H9 (cell line): Measurements from ENCODE around the gene CDC42SE1. TPM values are rescaled to one million over a fixed set of nuclear protein-coding genes. Genes with fewer than 3 reads are reported as not detected.
A peak's percentile ranks its signal among the peaks of the same experiment; 100 is the strongest.

ENCODE experiments used
- DNase-seq: peaks from one replicate; pipeline ENCODE4 v3.0.0-alpha.2; 2017
- H2AFZ ChIP-seq: one replicate; pipeline ENCODE4 v1.6.1; 2013; ENCODE audit warnings: mild to moderate bottlenecking, low read length, control low read depth, moderate library complexity
- H2AK5ac ChIP-seq: 2 replicates; pipeline ENCODE4 v1.6.1; 2013; ENCODE audit warnings: low read length, control low read depth, mixed read lengths; ENCODE audit not compliant: insufficient read length
- H2BK120ac ChIP-seq: one replicate; pipeline ENCODE4 v1.6.1; 2013; ENCODE audit warnings: low read depth, mild to moderate bottlenecking, low read length, control low read depth, inconsistent platforms; ENCODE audit not compliant: poor library complexity, severe bottlenecking
- H2BK12ac ChIP-seq: 2 replicates; pipeline ENCODE4 v1.6.1; 2013; ENCODE audit warnings: low read length, control low read depth, mixed read lengths, low read depth; ENCODE audit not compliant: insufficient read length
- H2BK15ac ChIP-seq: 2 replicates; pipeline ENCODE4 v1.6.1; 2013; ENCODE audit warnings: low read depth, low read length, control low read depth
- H2BK20ac ChIP-seq: one replicate; pipeline ENCODE4 v1.6.1; 2013; ENCODE audit warnings: low read depth, mild to moderate bottlenecking, low read length, control low read depth, inconsistent platforms; ENCODE audit not compliant: poor library complexity, severe bottlenecking
- H2BK5ac ChIP-seq: 2 replicates; pipeline ENCODE4 v1.6.1; 2013; ENCODE audit warnings: low read length, control low read depth, mixed read lengths; ENCODE audit not compliant: insufficient read length
- H3K14ac ChIP-seq: 2 replicates; pipeline ENCODE4 v1.6.1; 2013; ENCODE audit warnings: low read length, control low read depth; ENCODE audit not compliant: insufficient read depth
- H3K18ac ChIP-seq: 2 replicates; pipeline ENCODE4 v1.6.1; 2013; ENCODE audit warnings: low read depth, mild to moderate bottlenecking, mixed read lengths, low read length, control low read depth; ENCODE audit not compliant: insufficient read length
- H3K23ac ChIP-seq: 2 replicates; pipeline ENCODE4 v1.6.1; 2013; ENCODE audit warnings: low read length, control low read depth, mixed read lengths, low read depth; ENCODE audit not compliant: insufficient read length
- H3K23me2 ChIP-seq: 2 replicates; pipeline ENCODE4 v1.6.1; 2013; ENCODE audit warnings: low read depth, mild to moderate bottlenecking, mixed read lengths, low read length, control low read depth; ENCODE audit not compliant: insufficient read length, poor library complexity, severe bottlenecking
- H3K27ac ChIP-seq: 2 replicates; pipeline ENCODE4 v1.5.1; 2013; ENCODE audit warnings: low read length, control low read depth, mixed read lengths, low read depth; ENCODE audit not compliant: insufficient read length
- H3K27me3 ChIP-seq: 2 replicates; pipeline ENCODE4 v1.6.1; 2013; ENCODE audit warnings: low read length, control low read depth, inconsistent platforms; ENCODE audit not compliant: insufficient read depth
- H3K4ac ChIP-seq: 2 replicates; pipeline ENCODE4 v1.6.1; 2013; ENCODE audit warnings: low read depth, mild to moderate bottlenecking, control low read depth, inconsistent platforms, low read length, moderate library complexity
- H3K4me1 ChIP-seq: 2 replicates; pipeline ENCODE4 v1.6.1; 2013; ENCODE audit warnings: low read length, control low read depth, inconsistent platforms; ENCODE audit not compliant: insufficient read depth
- H3K4me2 ChIP-seq: 2 replicates; pipeline ENCODE4 v1.6.1; 2013; ENCODE audit warnings: low read length, control low read depth, mixed read lengths; ENCODE audit not compliant: insufficient read length, insufficient read depth
- H3K56ac ChIP-seq: 2 replicates; pipeline ENCODE4 v1.6.1; 2013; ENCODE audit warnings: low read depth, mild to moderate bottlenecking, mixed read lengths, low read length, control low read depth; ENCODE audit not compliant: insufficient read length
- H3K79me1 ChIP-seq: 2 replicates; pipeline ENCODE4 v1.6.1; 2013; ENCODE audit warnings: low read depth, mild to moderate bottlenecking, moderate library complexity, low read length, control low read depth, inconsistent platforms; ENCODE audit not compliant: insufficient read depth, poor library complexity, severe bottlenecking
- H3K79me2 ChIP-seq: 2 replicates; pipeline ENCODE4 v1.6.1; 2013; ENCODE audit warnings: low read length, control low read depth, inconsistent platforms; ENCODE audit not compliant: insufficient read depth
- H3K9ac ChIP-seq: 2 replicates; pipeline ENCODE4 v1.6.1; 2013; ENCODE audit warnings: low read length, control low read depth, mixed read lengths; ENCODE audit not compliant: insufficient read length; ENCODE audit errors: extremely low read depth
- H3K9me3 ChIP-seq: one replicate; pipeline ENCODE4 v1.6.1; 2013; ENCODE audit warnings: low read depth, low read length, inconsistent platforms; ENCODE audit not compliant: control insufficient read depth
- H3T11ph ChIP-seq: one replicate; pipeline ENCODE4 v1.6.1; 2013; ENCODE audit warnings: mild to moderate bottlenecking, low read length, control low read depth, inconsistent platforms
- H4K20me1 ChIP-seq: one replicate; pipeline ENCODE4 v1.6.1; 2013; ENCODE audit not compliant: control insufficient read depth, insufficient read length, insufficient read depth
- H4K5ac ChIP-seq: 2 replicates; pipeline ENCODE4 v1.6.1; 2013; ENCODE audit warnings: low read depth, mild to moderate bottlenecking, mixed read lengths, low read length, control low read depth; ENCODE audit not compliant: insufficient read length
- H4K8ac ChIP-seq: replicated peaks from 2 replicates; pipeline ENCODE4 v1.6.1; 2013; ENCODE audit warnings: low read length, control low read depth, mixed read lengths, low read depth; ENCODE audit not compliant: insufficient read length
- H4K91ac ChIP-seq: 2 replicates; pipeline ENCODE4 v1.6.1; 2013; ENCODE audit warnings: low read depth, mild to moderate bottlenecking, moderate library complexity, mixed read lengths, low read length, control low read depth; ENCODE audit not compliant: insufficient read length
- H3K27ac Mint-ChIP-seq, 3 experiments: 2 replicates in 2 of 3; 3 replicates in 1 of 3; pipeline ENCODE4 v1.8.0; 2020 to 2021; ENCODE audit warnings: mixed read lengths in 3 of 3, mild to moderate bottlenecking in 1 of 3, moderate library complexity in 1 of 3
- H3K27me3 Mint-ChIP-seq: 2 replicates; pipeline ENCODE4 v1.8.0; 2021; ENCODE audit warnings: low read depth, mild to moderate bottlenecking, moderate library complexity, mixed read lengths
- H3K36me3 Mint-ChIP-seq, 3 experiments: 2 replicates in 2 of 3; 3 replicates in 1 of 3; pipeline ENCODE4 v1.8.0; 2020 to 2021; ENCODE audit warnings: low read depth in 3 of 3, mixed read lengths in 3 of 3; ENCODE audit not compliant: insufficient read depth in 1 of 3
- H3K4me1 Mint-ChIP-seq, 2 experiments: 2 replicates each; pipeline ENCODE4 v1.8.0; 2020; ENCODE audit warnings: mixed read lengths in 2 of 2
- H3K4me3 Mint-ChIP-seq, 2 experiments: 2 replicates in 1 of 2; 3 replicates in 1 of 2; pipeline ENCODE4 v1.8.0; 2020 to 2021; ENCODE audit warnings: mild to moderate bottlenecking in 2 of 2, mixed read lengths in 2 of 2, moderate library complexity in 1 of 2
- H3K9me3 Mint-ChIP-seq, 2 experiments: 2 replicates in 1 of 2; 3 replicates in 1 of 2; pipeline ENCODE4 v1.8.0; 2020; ENCODE audit warnings: mild to moderate bottlenecking in 2 of 2, mixed read lengths in 2 of 2, moderate library complexity in 1 of 2
- CTCF ChIP-seq: fragments of 200-600 bp; sonication (generic); conservative IDR thresholded peaks from 3 replicates; pipeline ENCODE4 v1.8.0; 2021; ENCODE audit warnings: antibody characterized with exemption, mild to moderate bottlenecking
- WGBS: extraction: QIAGEN DNeasy Blood & Tissue Kit; methylation state at CpG from one replicate; pipeline ENCODE4 v1.1.7; 2013; ENCODE audit warnings: missing lambda C conversion rate, low lambda C conversion rate, mixed read lengths; ENCODE audit not compliant: insufficient read length; ENCODE audit errors: extremely low coverage; 5-methylcytosine and 5-hydroxymethylcytosine counted together
- total RNA-seq: library from RNA; stranded (reverse); gene quantifications from 2 replicates; pipeline ENCODE4 v1.2.1, GENCODE V29; 2021

Gene CDC42SE1
- total RNA-seq, 1 experiment from 2014 or later: 87.3 TPM

GRCh38 chr1:151061704-151062103 lies 2.3 kb upstream of the CDC42SE1 start:
- H3K27me3 Mint-ChIP-seq: no peaks in the 10 kb centered on the region

More at GRCh38 chr1:151061704-151062103, 2.3 kb upstream of the CDC42SE1 start:
- H2AK5ac ChIP-seq: no peak overlapping the region
- H3K4me3 Mint-ChIP-seq: peak overlapping the region; percentile 94 to 98
- TF ChIP-seq CTCF: no peak
- H2BK120ac ChIP-seq: no peak overlapping the region
- peaks cover 10% of the 10 kb centered on the region for H3K79me1 ChIP-seq
- no peaks in the 10 kb centered on the region for H3K9me3 Mint-ChIP-seq
- peaks cover 30% of the 10 kb centered on the region; the same call in 1 of the 2 replicates for H3K79me2 ChIP-seq
- no peak overlapping the region for H3K27ac ChIP-seq
- peaks cover 7% of the 10 kb centered on the region; the same call in 1 of the 2 replicates for H3K4me1 ChIP-seq
- no peak overlapping the region for H2BK12ac ChIP-seq
- H3K36me3 Mint-ChIP-seq: peaks cover 10 to 32% (median 28%) of the 10 kb centered on the region in 3 experiments
- H3K23me2 ChIP-seq: peaks cover 22% of the 10 kb centered on the region
- peak overlapping the region in 1 of 3 experiments; percentile 36; a peak in 1 of 7 replicates for H3K27ac Mint-ChIP-seq
- no peak overlapping the region for H3K18ac ChIP-seq
- no peaks in the 10 kb centered on the region for H3K27me3 ChIP-seq
- H2BK20ac ChIP-seq: no peak overlapping the region
- H2AFZ ChIP-seq: no peak overlapping the region
- H2BK5ac ChIP-seq: no peak overlapping the region
- no peak overlapping the region for H3K23ac ChIP-seq
- DNase-seq: no peak
- H4K8ac ChIP-seq: no peak overlapping the region
- H4K20me1 ChIP-seq: no peaks in the 10 kb centered on the region
- no peak overlapping the region for H3K4ac ChIP-seq
- WGBS: no CpG with 5 or more reads among the region's 2 CpGs
- H3K9ac ChIP-seq: no peak overlapping the region
- no peak overlapping the region for H3K14ac ChIP-seq
- no peak overlapping the region for H4K91ac ChIP-seq
- H3K4me2 ChIP-seq: peak overlapping the region; percentile 86
- H3T11ph ChIP-seq: no peak overlapping the region
- H4K5ac ChIP-seq: no peak overlapping the region
- H3K9me3 ChIP-seq: no peaks in the 10 kb centered on the region
- H3K4me1 Mint-ChIP-seq: peaks cover 42 to 46% of the 10 kb centered on the region in 2 experiments
- H2BK15ac ChIP-seq: no peak overlapping the region
- H3K56ac ChIP-seq: no peak overlapping the region
